OCI-LY1 (cell line): ENCODE measurements around the gene HPCAL1.

Experiments used
- EZH2 ChIP-seq: fragments of 200-600 bp; sonication (generic), shearing (Covaris generic); IDR thresholded peaks from 2 replicates; pipeline ENCODE4 v1.8.0; 2017; ENCODE audit warnings: borderline replicate concordance, mixed run types, mild to moderate bottlenecking, antibody characterized with exemption, low read length, moderate library complexity, mixed read lengths
- TF ChIP-seq, protein P1 (sequence below): fragments of 200-600 bp; sonication (generic), shearing (Covaris generic); IDR thresholded peaks from 2 replicates; pipeline ENCODE4 v1.5.1; 2017; ENCODE audit warnings: mild to moderate bottlenecking, antibody characterized with exemption, low read length, moderate library complexity, mixed read lengths

DNA sequence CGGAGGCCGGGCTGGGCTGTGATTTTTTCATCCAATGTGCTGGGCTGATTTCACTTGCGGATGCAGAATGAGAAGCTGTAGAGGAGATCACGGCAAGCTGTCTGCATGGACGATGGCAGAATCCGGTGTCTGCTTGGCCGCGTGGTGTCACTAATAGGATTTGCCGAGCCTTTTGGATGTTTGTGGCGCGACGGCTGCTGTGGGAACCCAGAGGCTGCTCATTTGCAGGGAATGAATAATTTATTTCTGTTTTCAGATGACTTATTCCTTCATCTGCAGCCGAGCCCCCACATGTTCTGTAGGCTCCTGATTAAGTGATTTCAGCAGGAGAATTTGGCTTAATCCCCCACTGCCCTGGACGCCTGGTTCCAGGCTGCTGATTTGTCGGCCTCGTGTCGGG is 82.8 kb downstream of the HPCAL1 start:
- TF ChIP-seq, protein P1, sequence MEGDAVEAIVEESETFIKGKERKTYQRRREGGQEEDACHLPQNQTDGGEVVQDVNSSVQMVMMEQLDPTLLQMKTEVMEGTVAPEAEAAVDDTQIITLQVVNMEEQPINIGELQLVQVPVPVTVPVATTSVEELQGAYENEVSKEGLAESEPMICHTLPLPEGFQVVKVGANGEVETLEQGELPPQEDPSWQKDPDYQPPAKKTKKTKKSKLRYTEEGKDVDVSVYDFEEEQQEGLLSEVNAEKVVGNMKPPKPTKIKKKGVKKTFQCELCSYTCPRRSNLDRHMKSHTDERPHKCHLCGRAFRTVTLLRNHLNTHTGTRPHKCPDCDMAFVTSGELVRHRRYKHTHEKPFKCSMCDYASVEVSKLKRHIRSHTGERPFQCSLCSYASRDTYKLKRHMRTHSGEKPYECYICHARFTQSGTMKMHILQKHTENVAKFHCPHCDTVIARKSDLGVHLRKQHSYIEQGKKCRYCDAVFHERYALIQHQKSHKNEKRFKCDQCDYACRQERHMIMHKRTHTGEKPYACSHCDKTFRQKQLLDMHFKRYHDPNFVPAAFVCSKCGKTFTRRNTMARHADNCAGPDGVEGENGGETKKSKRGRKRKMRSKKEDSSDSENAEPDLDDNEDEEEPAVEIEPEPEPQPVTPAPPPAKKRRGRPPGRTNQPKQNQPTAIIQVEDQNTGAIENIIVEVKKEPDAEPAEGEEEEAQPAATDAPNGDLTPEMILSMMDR = no peak
- TF ChIP-seq EZH2 = no peak
